Camera-type eye (tissue), 1 donor: ENCODE data around the gene CLEC19A. TPM values are rescaled to one million over a fixed set of nuclear protein-coding genes. Genes with fewer than 3 reads are reported as not detected.

ENCODE experiments used
- total RNA-seq: library from RNA; depleted of rRNA; stranded (reverse); fragments of >200 nt; gene quantifications from one replicate; pipeline ENCODE4 v1.2.3, GENCODE V29; 2014

The CLEC19A gene
- total RNA-seq = 29.2 TPM

GRCh38 chr16:19285431-19285830 is at the start of gene CLEC19A:
Gene CLEC19A (plus strand): TSS chr16:19285731. CDS start chr16:19285852, 121 bp downstream.

Other genes starting within 250 kb of the CLEC19A start
- 33.5 TPM for gene COQ7, start 218.1 kb upstream of the CLEC19A start, total RNA-seq
- gene ITPRIPL2, start 171.8 kb upstream of the CLEC19A start, total RNA-seq = 25.5 TPM
- 10.2 TPM for gene SYT17, start 117.5 kb upstream of the CLEC19A start, total RNA-seq
- gene TMC5, start 132.2 kb downstream of the CLEC19A start, total RNA-seq = 1.9 TPM
- 44.9 TPM for gene GDE1, start 236.4 kb downstream of the CLEC19A start, total RNA-seq
- gene CCP110, start 238.2 kb downstream of the CLEC19A start, total RNA-seq = 73.2 TPM